ENCODE data around the gene AGBL4. TPM values are rescaled to one million over a fixed set of nuclear protein-coding genes. Genes with fewer than 3 reads are reported as not detected.

The AGBL4 gene
- total and polyA plus RNA-seq, 2 of the 4 experiments (the other 2 are of a cell fraction), result not detected

- Histone ChIP-seq H3K18ac (ENCODE audit: low read depth, low read length) (no peak overlapping the region), H3K4ac (ENCODE audit: low read depth, low read length) (no peak overlapping the region), H3K27me3 (ENCODE audit: control insufficient read depth, insufficient read depth, low read length) (no peaks in the 10 kb centered on the region), H3K79me1 (ENCODE audit: low read depth in 1 of 2, low read length in 2 of 2) (no peaks in the 10 kb centered on the region), H3K9me1 (ENCODE audit: insufficient read depth, low read length) (no peaks in the 10 kb centered on the region), H2AFZ (replicated peaks; ENCODE audit: low read length, poor library complexity) (no peak overlapping the region), H3K36me3 (ENCODE audit: control insufficient read depth, insufficient read depth, low read length) (no peaks in the 10 kb centered on the region), H3K27ac (ENCODE audit: insufficient read depth, low read length) (no peak overlapping the region), H3K14ac (replicated peaks; ENCODE audit: low read depth, low read length) (no peak overlapping the region), H3K4me2 (ENCODE audit: low read depth, low read length) (no peak overlapping the region), H4K8ac (ENCODE audit: low read depth in 2 of 2, low read length in 2 of 2) (no peak overlapping the region), H3K4me3 (ENCODE audit: insufficient read depth, low read depth, low read length) (no peak overlapping the region), H2BK20ac (ENCODE audit: low read depth, low read length) (no peak overlapping the region), H3K9ac (ENCODE audit: low read depth, low read length) (no peak overlapping the region), H2AK9ac (replicated peaks; ENCODE audit: low read depth, low read length, poor library complexity) (no peak overlapping the region), H4K91ac (ENCODE audit: insufficient read depth, low read depth, low read length) (no peak overlapping the region), H4K5ac (ENCODE audit: low read depth, low read length) (no peak overlapping the region), H3K23ac (ENCODE audit: low read depth, low read length) (no peak overlapping the region), H2BK120ac (ENCODE audit: low read depth, low read length) (no peak overlapping the region), H2BK15ac (ENCODE audit: low read depth, low read length) (no peak overlapping the region), H3K56ac (ENCODE audit: extremely low read depth, insufficient read depth, low read length) (no peak overlapping the region), H2AK5ac (ENCODE audit: low read depth, low read length) (no peak overlapping the region), H3K4me1 (ENCODE audit: control insufficient read depth, insufficient read depth, low read length) (no peaks in the 10 kb centered on the region), H2BK5ac (ENCODE audit: low read depth, low read length, poor library complexity, severe bottlenecking) (no peak overlapping the region), H4K20me1 (ENCODE audit: insufficient read depth, low read length) (no peaks in the 10 kb centered on the region), H3K9me3 (ENCODE audit: control insufficient read depth, insufficient read depth, low read length) (peaks cover 5% of the 10 kb centered on the region)
- POLR2A ChIA-PET (ENCODE audit: unreplicated experiment), result no interaction called here
- intact Hi-C loops (cut with micrococcal nuclease) (no loop called here), dilution Hi-C loops (cut with HindIII; ENCODE audit: low sequenced_read_pairs, unreplicated experiment) (no loop called here), in situ Hi-C loops (cut with MboI; ENCODE audit: low sequenced_read_pairs) (no loop called here)
- ATAC-seq (ENCODE audit: low read depth) (no peak), DNase-seq (no peak)
- CTCF ChIA-PET, result no interaction called here
- no CpG with 5 or more reads among the region's 1 CpG for WGBS, 2 experiments (ENCODE audit: extremely low coverage in 2 of 2, insufficient read length in 1 of 2)
- BruUV-seq (replicated peaks), result no TSS peak
- TF ChIP-seq RAD21 (IDR thresholded peaks at IDR 0.05; ENCODE audit: low read length) (no peak), MAFK (IDR thresholded peaks at IDR 0.05; ENCODE audit: low read depth, low read length) (no peak), MXI1 (IDR thresholded peaks at IDR 0.05; ENCODE audit: borderline replicate concordance, low read depth, low read length) (no peak), FOS (IDR thresholded peaks at IDR 0.05; ENCODE audit: low read depth, low read length) (no peak), NFE2L2 (IDR thresholded peaks at IDR 0.05; ENCODE audit: low read depth, low read length) (no peak)
- TF ChIP-seq, protein P1, sequence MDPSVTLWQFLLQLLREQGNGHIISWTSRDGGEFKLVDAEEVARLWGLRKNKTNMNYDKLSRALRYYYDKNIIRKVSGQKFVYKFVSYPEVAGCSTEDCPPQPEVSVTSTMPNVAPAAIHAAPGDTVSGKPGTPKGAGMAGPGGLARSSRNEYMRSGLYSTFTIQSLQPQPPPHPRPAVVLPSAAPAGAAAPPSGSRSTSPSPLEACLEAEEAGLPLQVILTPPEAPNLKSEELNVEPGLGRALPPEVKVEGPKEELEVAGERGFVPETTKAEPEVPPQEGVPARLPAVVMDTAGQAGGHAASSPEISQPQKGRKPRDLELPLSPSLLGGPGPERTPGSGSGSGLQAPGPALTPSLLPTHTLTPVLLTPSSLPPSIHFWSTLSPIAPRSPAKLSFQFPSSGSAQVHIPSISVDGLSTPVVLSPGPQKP (IDR thresholded peaks at IDR 0.05; ENCODE audit: borderline replicate concordance, low read depth, low read length), result no peak
- TF ChIP-seq, protein P2, sequence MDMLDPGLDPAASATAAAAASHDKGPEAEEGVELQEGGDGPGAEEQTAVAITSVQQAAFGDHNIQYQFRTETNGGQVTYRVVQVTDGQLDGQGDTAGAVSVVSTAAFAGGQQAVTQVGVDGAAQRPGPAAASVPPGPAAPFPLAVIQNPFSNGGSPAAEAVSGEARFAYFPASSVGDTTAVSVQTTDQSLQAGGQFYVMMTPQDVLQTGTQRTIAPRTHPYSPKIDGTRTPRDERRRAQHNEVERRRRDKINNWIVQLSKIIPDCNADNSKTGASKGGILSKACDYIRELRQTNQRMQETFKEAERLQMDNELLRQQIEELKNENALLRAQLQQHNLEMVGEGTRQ (IDR thresholded peaks at IDR 0.05; ENCODE audit: low read depth, low read length), result no peak
Observed at GRCh38 chr1:48906164-48906563, 1117.6 kb downstream of the AGBL4 start.
